Panc1 (cell line): ENCODE data around the gene CYB561D1. TPM values are rescaled to one million over a fixed set of nuclear protein-coding genes. Genes with fewer than 3 reads are reported as not detected.

Experiments used
- ATAC-seq: fragments of 200-7000 bp; cut with Tn5 transposase; 2 replicates; pipeline ENCODE4 v1.9.1; 2020; ENCODE audit warnings: mild to moderate bottlenecking, moderate library complexity
- BruUV-seq: library from RNA; stranded (reverse); fragments of 400-500 nt; replicated peaks from 2 replicates; lab custom pipeline; 2021; lab: Mats Ljungman, UMichigan
- CTCF ChIA-PET: fragments of 300-600 bp; sonication (Branson Sonifier 250); formaldehyde crosslinking; loops from one replicate; lab custom pipeline; 2022; ENCODE audit warnings: antibody characterized with exemption; lab: Charles Lee
- POLR2A ChIA-PET: fragments of 300-600 bp; sonication (Branson Sonifier 250); formaldehyde crosslinking; loops from one replicate; lab custom pipeline; 2022; ENCODE audit warnings: antibody characterized with exemption; lab: Charles Lee
- DNase-seq: peaks from one replicate; pipeline ENCODE4 v3.0.0-alpha.2; 2010; ENCODE audit warnings: low read depth, low spot score
- H3K27ac ChIP-seq: 2 replicates; pipeline ENCODE4 v1.5.1; 2011; ENCODE audit warnings: mild to moderate bottlenecking, low read length, inconsistent platforms
- H3K27me3 ChIP-seq: fragments of 200-500 bp; sonication (Bioruptor generic); 2 replicates; pipeline ENCODE4 v1.6.0; 2014; ENCODE audit warnings: low read length, inconsistent platforms; ENCODE audit not compliant: control insufficient read depth, insufficient read depth
- H3K36me3 ChIP-seq: fragments of 200-500 bp; sonication (Bioruptor generic); 2 replicates; pipeline ENCODE4 v1.5.1; 2014; ENCODE audit warnings: inconsistent platforms, mild to moderate bottlenecking, low read length, moderate library complexity; ENCODE audit not compliant: control insufficient read depth, insufficient read depth
- H3K4me1 ChIP-seq: 2 replicates; pipeline ENCODE4 v1.5.1; 2011; ENCODE audit warnings: inconsistent platforms, mild to moderate bottlenecking, low read length, moderate library complexity; ENCODE audit not compliant: control insufficient read depth, insufficient read depth
- H3K4me3 ChIP-seq, 2 experiments: 2 replicates each; pipeline ENCODE4 v1.5.1; 2011 to 2012; ENCODE audit warnings: low read depth in 2 of 2, low read length in 2 of 2, mild to moderate bottlenecking in 2 of 2, inconsistent platforms in 1 of 2, moderate library complexity in 1 of 2
- H3K9me3 ChIP-seq: fragments of 200-500 bp; sonication (Bioruptor generic); 2 replicates; pipeline ENCODE4 v1.5.1; 2014; ENCODE audit warnings: low read depth, mild to moderate bottlenecking, inconsistent platforms, low read length, moderate library complexity; ENCODE audit not compliant: control insufficient read depth, insufficient read depth
- CTCF ChIP-seq: fragments of 450-650 bp; IDR thresholded peaks from 2 replicates; pipeline ENCODE4 v1.5.1; 2017; ENCODE audit warnings: mild to moderate bottlenecking
- POLR2AphosphoS5 ChIP-seq: IDR thresholded peaks from 2 replicates; pipeline ENCODE4 v1.6.1; 2012; ENCODE audit warnings: mild to moderate bottlenecking, low read depth, low read length, moderate library complexity
- SIN3A ChIP-seq: IDR thresholded peaks from 2 replicates; pipeline ENCODE4 v1.6.1; 2012; ENCODE audit warnings: low read depth, mild to moderate bottlenecking, low read length, moderate library complexity, borderline replicate concordance; ENCODE audit not compliant: insufficient read depth
- TCF7L2 ChIP-seq: IDR thresholded peaks from 2 replicates; pipeline ENCODE4 v1.6.1; 2011; ENCODE audit warnings: mild to moderate bottlenecking, low read depth, low read length, inconsistent platforms
- in situ Hi-C: cut with HindIII; loops from 2 replicates; pipeline ENCODE4 v1.10.0; 2016; ENCODE audit warnings: low sequenced_read_pairs, low pct_unique_long_range_greater_than_20kb
- intact Hi-C: fragments of 100-400 bp; cut with micrococcal nuclease; formaldehyde crosslinking; loops from one replicate; pipeline ENCODE4 v1.10.0; 2022; ENCODE audit not compliant: unreplicated experiment
- total RNA-seq: library from RNA; stranded (reverse); gene quantifications from one replicate; pipeline ENCODE4 v1.2.1, GENCODE V29; 2021; ENCODE audit not compliant: unreplicated experiment
- TF ChIP-seq, protein P1 (sequence below), 2 experiments: IDR thresholded peaks; 2 replicates each; pipeline ENCODE4 v1.6.1; 2011 to 2012; ENCODE audit warnings: low read depth in 2 of 2, control low read depth in 1 of 2, low read length in 1 of 2, mild to moderate bottlenecking in 1 of 2, moderate library complexity in 1 of 2; ENCODE audit not compliant: insufficient read depth in 1 of 2

Gene CYB561D1
- total RNA-seq, 1 experiment from 2014 or later: 4.5 TPM

GRCh38 chr1:109488201-109488600 is 5.7 kb upstream of the CYB561D1 start:
- Histone ChIP-seq H3K9me3 (no peaks in the 10 kb centered on the region), H3K27me3 (no peaks in the 10 kb centered on the region), H3K4me1 (peaks cover 5% of the 10 kb centered on the region), H3K27ac (no peak overlapping the region), H3K4me3 (no peak overlapping the region), H3K36me3 (no peaks in the 10 kb centered on the region)
- in situ Hi-C loops (no loop called here), intact Hi-C loops (no loop called here)
- POLR2A ChIA-PET: no interaction called here
- DNase-seq: no peak
- no peak for ATAC-seq
- BruUV-seq: no TSS peak
- CTCF ChIA-PET: no interaction called here
- TF ChIP-seq, protein P1, sequence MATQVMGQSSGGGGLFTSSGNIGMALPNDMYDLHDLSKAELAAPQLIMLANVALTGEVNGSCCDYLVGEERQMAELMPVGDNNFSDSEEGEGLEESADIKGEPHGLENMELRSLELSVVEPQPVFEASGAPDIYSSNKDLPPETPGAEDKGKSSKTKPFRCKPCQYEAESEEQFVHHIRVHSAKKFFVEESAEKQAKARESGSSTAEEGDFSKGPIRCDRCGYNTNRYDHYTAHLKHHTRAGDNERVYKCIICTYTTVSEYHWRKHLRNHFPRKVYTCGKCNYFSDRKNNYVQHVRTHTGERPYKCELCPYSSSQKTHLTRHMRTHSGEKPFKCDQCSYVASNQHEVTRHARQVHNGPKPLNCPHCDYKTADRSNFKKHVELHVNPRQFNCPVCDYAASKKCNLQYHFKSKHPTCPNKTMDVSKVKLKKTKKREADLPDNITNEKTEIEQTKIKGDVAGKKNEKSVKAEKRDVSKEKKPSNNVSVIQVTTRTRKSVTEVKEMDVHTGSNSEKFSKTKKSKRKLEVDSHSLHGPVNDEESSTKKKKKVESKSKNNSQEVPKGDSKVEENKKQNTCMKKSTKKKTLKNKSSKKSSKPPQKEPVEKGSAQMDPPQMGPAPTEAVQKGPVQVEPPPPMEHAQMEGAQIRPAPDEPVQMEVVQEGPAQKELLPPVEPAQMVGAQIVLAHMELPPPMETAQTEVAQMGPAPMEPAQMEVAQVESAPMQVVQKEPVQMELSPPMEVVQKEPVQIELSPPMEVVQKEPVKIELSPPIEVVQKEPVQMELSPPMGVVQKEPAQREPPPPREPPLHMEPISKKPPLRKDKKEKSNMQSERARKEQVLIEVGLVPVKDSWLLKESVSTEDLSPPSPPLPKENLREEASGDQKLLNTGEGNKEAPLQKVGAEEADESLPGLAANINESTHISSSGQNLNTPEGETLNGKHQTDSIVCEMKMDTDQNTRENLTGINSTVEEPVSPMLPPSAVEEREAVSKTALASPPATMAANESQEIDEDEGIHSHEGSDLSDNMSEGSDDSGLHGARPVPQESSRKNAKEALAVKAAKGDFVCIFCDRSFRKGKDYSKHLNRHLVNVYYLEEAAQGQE (IDR thresholded peaks at IDR 0.05; ENCODE audit: insufficient read depth in 1 of 2, low read depth in 2 of 2, low read length in 1 of 2): no peak
- TF ChIP-seq CTCF: peak; percentile 34; the same call in 1 of the 2 replicates

DNA sequence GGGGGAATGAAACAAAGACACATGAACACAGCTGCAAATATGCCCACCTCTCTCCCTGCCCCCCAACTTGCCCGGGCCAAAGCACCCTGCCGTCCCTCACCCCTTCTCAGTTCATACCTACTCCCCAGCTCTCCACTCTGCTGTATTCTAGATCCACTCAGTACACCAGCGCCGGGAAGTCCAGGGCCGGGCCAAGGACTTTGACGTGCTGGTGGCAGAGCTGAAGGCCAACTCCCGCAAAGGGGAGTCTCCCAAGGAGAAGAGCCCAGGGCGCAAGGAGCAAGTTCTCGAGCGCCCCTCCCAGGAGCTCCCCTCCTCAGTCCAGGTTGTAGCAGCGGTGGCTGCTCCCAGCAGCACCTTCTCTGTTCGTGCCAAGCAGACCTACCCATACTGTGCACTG is 5.2 kb upstream of the CYB561D1 start:
- Histone ChIP-seq H3K4me3 (no peak overlapping the region), H3K36me3 (no peaks in the 10 kb centered on the region), H3K27ac (no peak overlapping the region), H3K27me3 (no peaks in the 10 kb centered on the region), H3K4me1 (peaks cover 9% of the 10 kb centered on the region), H3K9me3 (no peaks in the 10 kb centered on the region)
- intact Hi-C loops (no loop called here), in situ Hi-C loops (no loop called here)
- no TSS peak for BruUV-seq
- ChIA-PET POLR2A (no interaction called here), CTCF (no interaction called here)
- ATAC-seq (no peak), DNase-seq (no peak)
- no peak for TF ChIP-seq TCF7L2
- TF ChIP-seq, protein P1 (IDR thresholded peaks at IDR 0.05; ENCODE audit: insufficient read depth in 1 of 2, low read depth in 2 of 2, low read length in 1 of 2): no peak
- no peak for TF ChIP-seq POLR2AphosphoS5
- TF ChIP-seq SIN3A: no peak
- no peak for TF ChIP-seq CTCF
